Mesenteric fat pad (tissue), 1 donor: Measurements from ENCODE around the gene ANKRD11. TPM values are rescaled to one million over a fixed set of nuclear protein-coding genes. Genes with fewer than 3 reads are reported as not detected.
"Not testable (repeated sequence)": the region's sequence is repeated elsewhere in the genome, so short reads cannot be mapped to it uniquely, and the experiment has no call there.

ENCODE experiments used
- DNase-seq: peaks from one replicate; pipeline ENCODE4 v3.0.0-alpha.2; 2020; ENCODE audit warnings: low spot score
- total RNA-seq: library from RNA; stranded (reverse); fragmentation: NEBNext Ultra II Directional; extraction: Animal tissue kit (Norgen Biotek cat#: 25700); gene quantifications from one replicate; pipeline ENCODE4 v1.2.1, GENCODE V29; 2021
- donor health status: DM: yes; HTN: yes; CAD: no.

The ANKRD11 gene
- total RNA-seq, 1 donor from 2014 or later = 120 TPM

GRCh38 chr16:89333401-89334001 lies 156.9 kb downstream of the ANKRD11 start:
- not testable (repeated sequence) for DNase-seq

DNA sequence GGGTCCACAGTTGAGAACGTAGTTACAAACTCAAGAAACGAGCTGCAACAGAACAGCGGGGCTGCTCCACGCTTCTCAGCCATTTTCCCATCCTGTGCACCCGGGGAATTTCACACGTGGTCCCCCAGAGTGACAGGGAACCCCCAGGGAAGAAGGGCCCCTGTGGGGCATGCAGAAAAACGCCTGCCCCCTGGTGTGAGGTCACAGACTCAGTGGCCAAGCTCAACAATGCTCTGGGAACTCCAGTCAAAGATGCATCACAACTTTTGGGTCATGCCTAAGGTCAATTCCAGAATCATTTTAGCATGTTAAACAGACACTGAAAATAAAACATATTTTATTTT lies 157.5 kb downstream of the ANKRD11 start:
- no peak for DNase-seq

GRCh38 chr16:89332243-89332901 lies 158.0 kb downstream of the ANKRD11 start:
- no peak for DNase-seq

GRCh38 chr16:89331371-89332109 lies 158.8 kb downstream of the ANKRD11 start:
- DNase-seq = no peak

DNA sequence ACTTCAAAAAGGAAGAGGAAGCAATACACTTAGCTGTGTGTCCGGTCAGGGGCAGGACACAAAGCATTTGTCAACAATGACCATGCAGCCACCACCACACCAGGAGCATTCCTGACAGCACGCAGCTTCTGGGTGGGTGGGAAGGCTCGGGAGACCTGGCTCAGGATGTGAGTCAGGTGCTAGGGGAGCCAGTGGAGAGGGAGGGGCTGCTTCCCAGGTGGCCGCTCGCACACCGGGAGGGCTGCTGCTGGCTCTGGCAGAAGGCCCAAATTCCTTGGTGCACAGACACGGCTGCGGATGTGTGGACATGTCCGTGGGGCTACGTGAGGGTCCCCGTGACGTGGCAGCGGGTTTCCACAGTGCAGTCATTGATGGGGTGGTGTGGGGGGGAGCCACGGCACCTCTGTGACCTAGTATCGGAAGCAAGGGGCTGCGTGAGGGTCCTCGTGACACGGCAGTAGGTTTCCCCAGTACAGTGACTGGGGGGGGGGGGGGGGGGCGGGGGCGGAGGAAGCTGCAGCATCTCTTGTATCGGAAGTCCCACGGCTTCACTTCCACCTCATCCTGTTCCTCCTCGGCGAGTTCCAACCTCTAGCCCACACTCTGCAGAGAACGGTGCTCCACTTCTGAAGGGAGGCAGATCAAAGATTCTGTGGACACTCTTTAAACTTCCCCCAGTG lies 160.0 kb downstream of the ANKRD11 start:
- DNase-seq = no peak

- DNase-seq = not testable (repeated sequence)
Measured at GRCh38 chr16:89329830-89330176, 160.6 kb downstream of the ANKRD11 start.

GRCh38 chr16:89328412-89329400 lies 161.7 kb downstream of the ANKRD11 start:
- DNase-seq = not testable (repeated sequence)

- DNase-seq = no peak
Measured at GRCh38 chr16:89326721-89327120, 163.6 kb downstream of the ANKRD11 start.

- no peak for DNase-seq
Measured at GRCh38 chr16:89325861-89326471, 164.4 kb downstream of the ANKRD11 start.

GRCh38 chr16:89324056-89325010 lies 166.0 kb downstream of the ANKRD11 start:
- DNase-seq = no peak

- DNase-seq = no peak
Measured at GRCh38 chr16:89323120-89323960, 167.0 kb downstream of the ANKRD11 start.

- no peak for DNase-seq
Measured at GRCh38 chr16:89322321-89323119, 167.8 kb downstream of the ANKRD11 start.

DNA sequence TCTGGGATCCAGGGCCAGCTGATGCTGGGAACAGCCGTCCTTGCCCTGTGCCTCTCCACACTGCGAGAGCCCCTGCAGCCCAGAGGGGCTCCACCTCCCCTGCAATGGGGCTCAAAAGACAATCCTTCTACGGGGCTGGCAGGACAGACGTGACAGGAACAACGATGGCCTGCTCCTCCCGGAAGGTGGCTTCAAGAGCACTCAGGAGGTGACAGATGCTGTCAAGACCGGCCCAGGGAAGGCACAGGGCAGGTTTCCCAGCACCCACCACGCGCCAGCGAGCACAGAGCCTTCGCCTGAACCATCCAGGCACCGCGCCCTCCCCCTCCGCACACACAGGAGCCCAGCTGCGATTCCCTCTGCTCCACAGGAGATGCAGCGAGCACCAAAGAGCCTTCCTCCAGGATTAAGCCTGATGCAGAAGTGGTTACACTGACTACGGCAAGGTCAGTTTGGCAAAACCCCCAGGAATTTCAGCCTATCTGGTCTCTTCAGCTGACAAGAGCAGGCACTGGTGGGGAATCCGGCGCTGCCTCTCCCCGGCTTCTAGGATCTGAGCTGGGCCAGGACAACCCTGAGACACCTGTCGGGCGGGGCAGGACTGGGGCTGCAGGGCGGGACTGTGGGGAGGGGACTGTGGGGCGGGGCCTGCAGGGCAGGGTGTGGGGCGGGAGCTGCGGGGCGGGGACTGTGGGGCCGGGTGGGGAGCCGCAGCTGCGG lies 169.4 kb downstream of the ANKRD11 start:
- no peak for DNase-seq

DNA sequence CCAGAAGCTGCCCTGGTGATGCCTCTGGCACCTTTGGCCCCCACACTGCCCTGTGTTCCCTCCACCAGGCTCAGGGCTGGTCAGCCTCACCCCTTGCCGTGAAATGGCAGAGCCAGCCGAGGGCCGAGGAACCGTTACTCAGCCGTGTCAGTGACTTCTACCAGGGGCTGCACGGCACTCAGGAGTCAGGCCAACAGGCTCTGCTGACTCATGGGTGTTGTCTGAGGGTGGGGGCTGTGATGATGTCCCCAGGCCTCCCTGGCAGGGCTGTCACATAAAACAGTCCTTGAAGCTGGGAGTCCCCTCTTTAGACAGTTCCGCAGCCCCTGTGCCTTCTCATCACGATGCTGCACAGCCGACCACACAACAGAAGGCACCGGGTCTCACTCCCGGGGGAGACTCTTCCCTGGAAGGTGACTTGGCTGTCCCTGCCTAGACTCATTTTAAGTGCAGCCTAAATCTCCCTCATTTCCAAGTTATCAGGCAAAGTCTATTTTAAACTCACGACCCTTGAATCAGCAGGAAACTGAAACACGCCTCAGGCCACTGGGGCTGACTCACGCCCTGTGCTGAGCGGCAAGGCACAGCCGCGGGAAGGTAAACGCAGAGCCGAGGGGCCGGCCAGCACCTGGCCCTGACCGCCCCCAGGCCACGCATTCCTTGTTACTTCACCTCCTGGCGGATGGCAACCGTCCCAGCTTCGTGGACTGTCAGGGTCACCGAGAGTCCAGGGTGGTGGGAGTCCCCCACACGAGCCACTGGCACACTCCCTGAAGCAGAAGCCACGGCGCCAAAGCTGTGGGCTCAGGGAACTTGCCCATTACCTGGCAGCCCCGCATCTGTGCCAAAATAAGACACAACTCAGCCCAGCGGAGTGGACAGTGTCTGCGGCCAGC lies 170.2 kb downstream of the ANKRD11 start:
- DNase-seq = no peak

GRCh38 chr16:89319631-89319885 lies 170.8 kb downstream of the ANKRD11 start:
- no peak for DNase-seq
